HEK293T (cell line): ENCODE measurements around the gene ILKAP.

ENCODE experiments used
- CTCF ChIA-PET: fragments of 350-600 bp; formaldehyde crosslinking; extraction: SDS; loops from one replicate; lab custom pipeline; 2021; ENCODE audit warnings: antibody characterized with exemption, inconsistent platforms; lab: Yijun Ruan, JAX
- POLR2A ChIA-PET: fragments of 350-600 bp; formaldehyde crosslinking; extraction: SDS; loops from one replicate; lab custom pipeline; 2020; ENCODE audit warnings: antibody characterized with exemption, inconsistent platforms; lab: Yijun Ruan, JAX
- DNase-seq: peaks from one replicate; pipeline ENCODE4 v3.0.0; 2012; ENCODE audit warnings: mixed read lengths; ENCODE audit errors: extremely low spot score
- ARNT ChIP-seq: fragments of 450-650 bp; IDR thresholded peaks from 2 replicates; pipeline ENCODE4 v1.6.1; 2017; ENCODE audit warnings: mild to moderate bottlenecking
- BHLHE40 ChIP-seq: fragments of 450-650 bp; IDR thresholded peaks from 2 replicates; pipeline ENCODE4 v1.6.1; 2016; ENCODE audit warnings: mild to moderate bottlenecking, moderate library complexity, borderline replicate concordance
- CTBP1 ChIP-seq: fragments of 450-650 bp; IDR thresholded peaks from 2 replicates; pipeline ENCODE4 v1.6.1; 2016; ENCODE audit warnings: borderline replicate concordance
- ELF4 ChIP-seq: fragments of 450-650 bp; IDR thresholded peaks from 2 replicates; pipeline ENCODE4 v1.6.1; 2017; ENCODE audit warnings: antibody characterized with exemption
- FOXA1 ChIP-seq: fragments of 450-650 bp; IDR thresholded peaks from 2 replicates; pipeline ENCODE4 v1.6.1; 2016; ENCODE audit warnings: mild to moderate bottlenecking
- FOXK2 ChIP-seq: fragments of 450-650 bp; IDR thresholded peaks from 2 replicates; pipeline ENCODE4 v1.6.1; 2016; ENCODE audit warnings: mild to moderate bottlenecking
- FOXM1 ChIP-seq: fragments of 450-650 bp; IDR thresholded peaks from 2 replicates; pipeline ENCODE4 v1.6.1; 2017; ENCODE audit warnings: mild to moderate bottlenecking, borderline replicate concordance
- HDGF ChIP-seq: fragments of 450-650 bp; IDR thresholded peaks from 2 replicates; pipeline ENCODE4 v1.6.1; 2017; ENCODE audit warnings: antibody characterized with exemption, borderline replicate concordance
- L3MBTL2 ChIP-seq: fragments of 450-650 bp; conservative IDR thresholded peaks from 2 replicates; pipeline ENCODE4 v1.6.1; 2016; ENCODE audit warnings: mild to moderate bottlenecking
- LEF1 ChIP-seq: fragments of 450-650 bp; IDR thresholded peaks from 2 replicates; pipeline ENCODE4 v1.6.1; 2017; ENCODE audit warnings: mild to moderate bottlenecking, borderline replicate concordance
- NFRKB ChIP-seq: fragments of 450-650 bp; IDR thresholded peaks from 2 replicates; pipeline ENCODE4 v1.6.1; 2016; ENCODE audit warnings: mild to moderate bottlenecking, moderate library complexity
- SP1 ChIP-seq: fragments of 450-650 bp; IDR thresholded peaks from 2 replicates; pipeline ENCODE4 v1.6.1; 2017
- SUZ12 ChIP-seq: fragments of 450-650 bp; IDR thresholded peaks from 2 replicates; pipeline ENCODE4 v1.6.1; 2016; ENCODE audit warnings: mild to moderate bottlenecking
- TARDBP ChIP-seq: fragments of 450-650 bp; IDR thresholded peaks from 2 replicates; pipeline ENCODE4 v1.6.1; 2016
- ZNF384 ChIP-seq: fragments of 450-650 bp; IDR thresholded peaks from 2 replicates; pipeline ENCODE4 v1.6.1; 2016
- TF ChIP-seq, protein P1 (sequence below): fragments of 450-650 bp; IDR thresholded peaks from 2 replicates; pipeline ENCODE4 v1.6.1; 2016

The ILKAP gene

DNA sequence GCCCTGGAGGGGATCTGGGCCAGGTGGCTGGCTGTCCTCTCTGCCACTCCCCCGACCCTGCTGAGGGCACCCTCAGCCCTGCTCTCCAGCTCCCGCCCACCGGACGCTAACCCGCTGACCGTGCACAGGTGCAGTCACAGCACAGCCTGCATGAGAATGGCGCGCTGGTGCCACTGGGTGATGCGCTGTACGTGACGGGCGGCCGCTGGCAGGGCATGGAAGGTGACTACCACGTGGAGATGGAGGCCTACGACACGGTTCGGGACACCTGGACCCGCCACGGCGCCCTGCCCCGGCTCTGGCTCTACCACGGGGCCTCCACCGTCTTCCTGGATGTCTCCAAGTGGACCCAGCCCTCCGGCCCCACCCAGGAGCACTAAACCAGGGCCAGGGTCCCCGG, 52.8 kb downstream of the ILKAP start:
- CTCF ChIA-PET: no interaction called here
- no peak for DNase-seq
- POLR2A ChIA-PET: no interaction called here
- TF ChIP-seq LEF1 (no peak), FOXM1 (no peak), SUZ12 (no peak), FOXK2 (no peak), L3MBTL2 (no peak), FOXA1 (no peak), CTBP1 (no peak), NFRKB (no peak), SP1 (no peak), ZNF384 (no peak), TARDBP (no peak), ELF4 (no peak), ARNT (no peak), HDGF (no peak), BHLHE40 (no peak)
- TF ChIP-seq, protein P1, sequence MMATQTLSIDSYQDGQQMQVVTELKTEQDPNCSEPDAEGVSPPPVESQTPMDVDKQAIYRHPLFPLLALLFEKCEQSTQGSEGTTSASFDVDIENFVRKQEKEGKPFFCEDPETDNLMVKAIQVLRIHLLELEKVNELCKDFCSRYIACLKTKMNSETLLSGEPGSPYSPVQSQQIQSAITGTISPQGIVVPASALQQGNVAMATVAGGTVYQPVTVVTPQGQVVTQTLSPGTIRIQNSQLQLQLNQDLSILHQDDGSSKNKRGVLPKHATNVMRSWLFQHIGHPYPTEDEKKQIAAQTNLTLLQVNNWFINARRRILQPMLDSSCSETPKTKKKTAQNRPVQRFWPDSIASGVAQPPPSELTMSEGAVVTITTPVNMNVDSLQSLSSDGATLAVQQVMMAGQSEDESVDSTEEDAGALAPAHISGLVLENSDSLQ: no peak

DNA sequence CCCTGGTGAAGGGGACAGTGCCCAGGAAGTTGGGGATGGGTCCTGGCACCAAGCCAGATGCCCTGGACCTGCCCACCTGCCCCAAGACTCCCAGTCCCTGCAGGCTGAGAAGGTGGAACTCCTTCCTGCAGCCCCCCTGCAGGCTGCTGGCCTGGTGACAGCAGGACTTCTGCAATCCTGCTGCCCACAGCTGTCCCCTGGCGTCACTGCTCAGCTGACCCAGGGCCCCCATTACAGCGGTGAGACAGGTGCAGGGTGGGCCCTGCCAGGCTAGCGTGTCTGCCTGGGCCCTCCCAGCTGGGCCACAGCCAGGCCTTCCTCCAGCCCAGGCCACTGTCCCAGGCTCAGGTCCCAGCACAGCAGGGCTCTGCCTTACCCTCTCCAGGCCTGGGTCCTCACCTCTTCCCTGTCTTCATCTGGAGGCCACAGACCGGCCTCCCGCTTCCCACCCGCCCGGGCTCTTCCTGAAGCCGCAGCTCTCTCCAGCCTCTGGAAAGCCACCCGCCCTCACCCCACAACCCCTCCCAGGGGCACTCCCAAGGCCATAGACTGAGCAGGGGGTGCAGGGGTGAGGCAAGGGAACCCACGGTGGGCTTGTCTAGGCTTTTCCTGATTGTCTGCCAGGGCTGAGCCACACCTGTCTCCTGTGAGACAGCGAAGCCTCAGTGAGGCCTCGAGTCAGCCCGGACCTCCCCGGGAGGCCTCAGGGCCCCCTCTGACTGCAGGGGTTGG, 53.5 kb downstream of the ILKAP start:
- no peak for DNase-seq
- ChIA-PET CTCF (no interaction called here), POLR2A (no interaction called here)
- TF ChIP-seq TARDBP (no peak), SUZ12 (no peak), ARNT (no peak), HDGF (no peak), NFRKB (no peak), FOXK2 (no peak), FOXM1 (no peak), ZNF384 (no peak), FOXA1 (no peak), BHLHE40 (no peak)
- TF ChIP-seq, protein P1: no peak

DNA sequence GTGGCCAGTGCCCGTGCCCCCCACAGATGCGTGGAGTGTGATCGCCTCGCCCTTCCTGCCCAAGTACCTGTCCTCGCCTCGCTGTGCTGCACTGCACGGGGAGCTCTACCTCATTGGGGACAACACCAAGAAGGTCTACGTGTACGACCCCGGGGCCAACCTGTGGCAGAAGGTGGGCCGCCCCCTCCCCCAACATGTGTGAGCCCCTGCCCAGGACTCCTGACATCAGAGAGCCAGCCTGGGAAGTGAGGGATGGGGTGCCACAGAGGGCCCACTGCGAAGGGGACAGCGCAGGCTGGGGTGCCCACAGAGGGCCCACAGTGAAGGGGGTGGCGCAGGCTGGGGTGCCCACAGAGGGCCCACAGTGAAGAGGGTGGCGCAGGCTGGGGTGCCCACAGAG, 54.5 kb downstream of the ILKAP start:
- CTCF ChIA-PET: no interaction called here
- no peak for DNase-seq
- POLR2A ChIA-PET: no interaction called here
- TF ChIP-seq TARDBP: no peak

DNA sequence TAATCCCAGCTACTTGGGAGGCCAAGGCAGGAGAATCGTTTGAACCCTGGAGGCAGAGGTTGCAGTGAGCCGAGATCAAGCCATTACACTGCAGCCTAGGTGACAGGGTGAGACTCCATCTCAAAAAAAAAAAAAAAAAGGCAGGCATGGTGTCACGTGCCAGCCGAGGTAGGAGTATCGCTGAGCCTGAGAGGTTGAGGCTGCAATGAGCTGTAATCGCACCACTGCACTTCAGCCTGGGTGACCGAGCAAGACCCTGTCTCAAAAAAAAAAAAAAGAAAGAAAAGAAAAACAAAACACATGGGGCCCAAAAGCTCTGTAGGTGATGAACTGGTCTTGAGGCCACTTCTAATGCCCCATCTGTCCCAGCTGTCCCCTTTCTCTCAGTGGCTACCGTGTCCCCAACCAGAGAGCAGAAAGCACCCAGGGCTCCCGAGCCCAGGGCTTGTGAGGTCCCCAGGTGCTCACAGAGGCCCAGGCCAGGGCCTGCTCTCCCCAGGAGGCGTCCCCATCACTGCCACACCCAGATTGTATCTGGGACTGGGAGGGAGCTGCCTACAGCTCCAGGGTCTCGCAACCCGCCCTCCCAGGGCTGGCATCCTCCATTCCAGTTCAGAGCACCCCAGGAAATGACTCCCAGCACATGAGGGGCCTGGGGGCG, 56.5 kb downstream of the ILKAP start:
- DNase-seq: no peak
- ChIA-PET POLR2A (no interaction called here), CTCF (interaction anchor here (0.6 to 0.7 kb wide), 2 partner anchors 39 to 1117 kb away, joined by 4 to 10 read pairs; no protein-coding TSS in a partner anchor)
- no peak for TF ChIP-seq FOXK2
- no peak for TF ChIP-seq SUZ12
- no peak for TF ChIP-seq FOXA1
- no peak for TF ChIP-seq ELF4
- no peak for TF ChIP-seq TARDBP
- TF ChIP-seq ZNF384: no peak
- no peak for TF ChIP-seq FOXM1
- TF ChIP-seq NFRKB: no peak
- TF ChIP-seq L3MBTL2: no peak
- no peak for TF ChIP-seq SP1
- no peak for TF ChIP-seq HDGF
- no peak for TF ChIP-seq BHLHE40
- no peak for TF ChIP-seq LEF1
- TF ChIP-seq ARNT: no peak
- no peak for TF ChIP-seq CTBP1
- TF ChIP-seq, protein P1: no peak

DNA sequence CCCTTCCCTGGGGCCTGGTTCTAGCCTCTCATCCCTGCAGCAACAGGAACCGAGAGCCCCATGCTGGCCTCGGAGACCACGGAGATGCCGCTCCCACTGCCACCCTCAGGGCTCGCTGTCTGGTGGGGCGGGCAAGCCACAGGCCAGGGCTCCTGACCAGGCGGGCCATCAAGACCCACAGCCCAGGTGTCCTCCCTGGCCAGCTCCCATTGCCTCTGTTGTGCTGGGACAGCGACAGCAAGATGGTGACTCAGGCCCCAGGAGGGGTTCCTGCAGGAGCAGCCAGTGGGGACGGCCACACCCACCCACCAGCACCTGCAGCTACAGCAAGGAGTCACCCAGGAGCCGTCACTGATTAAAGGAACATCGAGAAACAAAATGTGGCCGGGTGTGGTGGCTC, 57.6 kb downstream of the ILKAP start:
- no peak for TF ChIP-seq NFRKB
- no peak for TF ChIP-seq ELF4
- TF ChIP-seq FOXA1: no peak
- TF ChIP-seq, protein P1: no peak
- no peak for TF ChIP-seq ZNF384
- TF ChIP-seq BHLHE40: no peak
- no peak for TF ChIP-seq FOXK2
- no peak for TF ChIP-seq FOXM1
- no peak for TF ChIP-seq ARNT
- no peak for TF ChIP-seq TARDBP
- no peak for TF ChIP-seq SUZ12
- POLR2A ChIA-PET: no interaction called here
- CTCF ChIA-PET: no interaction called here
- no peak for DNase-seq

DNA sequence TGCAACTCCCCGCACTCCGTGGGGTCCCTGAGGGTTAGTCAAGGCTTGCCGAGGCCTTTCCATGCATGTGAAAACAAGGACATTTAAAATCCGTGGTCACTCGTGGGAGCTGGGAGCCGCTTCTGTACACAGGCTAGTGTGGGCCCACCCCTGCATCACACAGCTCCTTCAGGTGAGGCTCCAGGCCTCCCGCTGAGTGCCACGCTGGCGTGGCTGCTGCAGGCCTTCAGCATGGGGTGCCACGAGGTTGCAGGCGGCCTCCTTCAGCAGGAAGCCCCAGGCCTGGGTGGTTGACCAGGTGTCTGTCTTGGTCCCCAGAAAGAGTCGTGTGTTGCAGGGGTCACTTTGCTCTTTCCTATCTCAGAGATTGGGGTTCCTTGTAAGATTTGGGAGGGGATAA, 58.4 kb downstream of the ILKAP start:
- CTCF ChIA-PET: no interaction called here

More for the DNA sequence above, 58.4 kb downstream of the ILKAP start:
- POLR2A ChIA-PET: no interaction called here
- no peak for TF ChIP-seq HDGF
- TF ChIP-seq TARDBP: no peak
- no peak for TF ChIP-seq FOXK2
- TF ChIP-seq ELF4: no peak
- no peak for DNase-seq
